HUES48 (cell line): Measurements from ENCODE around the gene CMTM4.

Source experiments
- H3K27ac ChIP-seq: one replicate; pipeline ENCODE4 v1.7.0; 2013; ENCODE audit warnings: low read depth, low read length, inconsistent platforms
- H3K27me3 ChIP-seq: 2 replicates; pipeline ENCODE4 v1.6.1; 2013; ENCODE audit warnings: mild to moderate bottlenecking, low read length; ENCODE audit not compliant: control insufficient read depth, insufficient read depth
- H3K36me3 ChIP-seq: 2 replicates; pipeline ENCODE4 v1.6.1; 2013; ENCODE audit warnings: low read length; ENCODE audit not compliant: control insufficient read depth, insufficient read depth
- H3K4me1 ChIP-seq: 2 replicates; pipeline ENCODE4 v1.6.1; 2013; ENCODE audit warnings: mild to moderate bottlenecking, low read length; ENCODE audit not compliant: control insufficient read depth, insufficient read depth
- H3K4me3 ChIP-seq: 2 replicates; pipeline ENCODE4 v1.5.1; 2013; ENCODE audit warnings: mild to moderate bottlenecking, low read depth, low read length
- H3K9ac ChIP-seq: 2 replicates; pipeline ENCODE4 v1.6.1; 2013; ENCODE audit warnings: mild to moderate bottlenecking, low read depth, low read length, moderate library complexity
- H3K9me3 ChIP-seq: 2 replicates; pipeline ENCODE4 v1.6.1; 2013; ENCODE audit warnings: low read length; ENCODE audit not compliant: control insufficient read depth, insufficient read depth

Gene CMTM4

GRCh38 chr16:66720766-66721165 lies 24.2 kb upstream of the CMTM4 start:
- no peaks in the 10 kb centered on the region for H3K27me3 ChIP-seq
- H3K9ac ChIP-seq = no peak overlapping the region
- no peak overlapping the region for H3K27ac ChIP-seq
- H3K4me3 ChIP-seq = no peak overlapping the region
- H3K36me3 ChIP-seq = peaks cover 64% of the 10 kb centered on the region
- no peaks in the 10 kb centered on the region for H3K4me1 ChIP-seq
- H3K9me3 ChIP-seq = no peaks in the 10 kb centered on the region

- Histone ChIP-seq H3K4me1 (no peaks in the 10 kb centered on the region), H3K9me3 (no peaks in the 10 kb centered on the region), H3K27ac (no peak overlapping the region), H3K9ac (no peak overlapping the region), H3K36me3 (peaks cover 48% of the 10 kb centered on the region), H3K27me3 (no peaks in the 10 kb centered on the region), H3K4me3 (no peak overlapping the region)
Observed at GRCh38 chr16:66719246-66719645, 22.7 kb upstream of the CMTM4 start.

DNA sequence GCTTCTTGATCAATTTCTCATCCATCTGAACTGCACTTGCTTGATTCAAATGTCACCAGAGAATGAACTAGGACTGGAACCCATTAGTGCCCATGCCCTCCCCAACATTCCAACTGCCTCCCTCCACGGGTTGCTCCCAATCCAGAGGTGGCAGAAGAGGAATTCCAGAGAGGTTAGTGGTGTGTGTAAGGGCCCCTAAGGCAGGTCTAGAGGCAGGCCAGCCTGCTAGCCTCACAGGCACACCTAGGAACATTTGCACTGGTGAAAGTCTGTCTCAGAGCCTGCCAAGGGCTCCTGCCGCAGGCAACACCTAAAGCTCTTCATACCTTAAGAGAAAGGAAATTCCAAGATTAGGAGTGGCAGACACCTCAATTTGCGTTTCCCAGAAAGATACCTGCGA lies 21.2 kb upstream of the CMTM4 start:
- peak overlapping the region; percentile 18 for H3K27ac ChIP-seq
- no peak overlapping the region for H3K9ac ChIP-seq
- no peaks in the 10 kb centered on the region for H3K9me3 ChIP-seq
- H3K4me1 ChIP-seq = no peaks in the 10 kb centered on the region
- no peaks in the 10 kb centered on the region for H3K27me3 ChIP-seq
- H3K36me3 ChIP-seq = peaks cover 34% of the 10 kb centered on the region
- H3K4me3 ChIP-seq = no peak overlapping the region

- no peaks in the 10 kb centered on the region for H3K4me1 ChIP-seq
- no peaks in the 10 kb centered on the region for H3K9me3 ChIP-seq
- no peak overlapping the region for H3K4me3 ChIP-seq
- no peak overlapping the region for H3K9ac ChIP-seq
- H3K27me3 ChIP-seq = no peaks in the 10 kb centered on the region
- no peak overlapping the region for H3K27ac ChIP-seq
- H3K36me3 ChIP-seq = peaks cover 28% of the 10 kb centered on the region
Observed at GRCh38 chr16:66717112-66717675, 20.7 kb upstream of the CMTM4 start.

DNA sequence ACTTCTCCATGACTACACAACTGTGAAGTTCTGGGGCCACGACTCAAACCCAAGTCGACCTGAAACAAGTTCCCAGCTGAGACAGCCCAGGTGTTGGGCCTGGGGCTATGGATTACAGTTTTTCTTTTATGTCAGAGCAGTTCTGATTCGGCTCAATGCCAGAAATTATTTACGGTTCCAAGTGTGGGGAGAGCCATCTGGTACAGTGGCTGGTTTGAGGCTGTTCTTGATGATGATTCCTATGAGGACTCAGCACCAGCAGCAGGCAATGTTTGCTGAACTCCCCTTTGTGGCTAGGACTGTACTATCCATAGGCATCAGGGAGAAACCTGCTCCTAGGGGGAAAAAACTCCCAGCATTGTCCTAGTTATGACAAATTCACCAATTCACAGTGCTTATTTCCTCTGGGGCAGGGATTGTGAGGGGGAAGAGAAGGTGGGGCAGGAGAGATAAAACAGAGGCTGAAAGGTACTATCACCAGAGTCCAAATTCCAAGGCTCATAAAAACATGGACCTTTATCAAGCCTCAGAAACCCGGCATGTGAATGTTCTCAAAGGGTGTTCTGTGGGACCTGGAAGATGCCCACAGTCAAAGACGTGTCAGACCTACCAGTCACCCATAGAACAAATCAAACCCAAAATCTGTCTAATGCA lies 18.2 kb upstream of the CMTM4 start:
- Histone ChIP-seq H3K9me3 (no peaks in the 10 kb centered on the region), H3K4me1 (no peaks in the 10 kb centered on the region), H3K36me3 (peaks cover 6% of the 10 kb centered on the region), H3K4me3 (no peak overlapping the region), H3K27me3 (no peaks in the 10 kb centered on the region), H3K9ac (no peak overlapping the region), H3K27ac (no peak overlapping the region)

- Histone ChIP-seq H3K4me3 (no peak overlapping the region), H3K27me3 (no peaks in the 10 kb centered on the region), H3K36me3 (peaks cover under 1% of the 10 kb centered on the region), H3K9me3 (no peaks in the 10 kb centered on the region), H3K4me1 (no peaks in the 10 kb centered on the region), H3K9ac (no peak overlapping the region), H3K27ac (no peak overlapping the region)
Observed at GRCh38 chr16:66714062-66714461, 17.5 kb upstream of the CMTM4 start.

- Histone ChIP-seq H3K27ac (no peak overlapping the region), H3K9me3 (no peaks in the 10 kb centered on the region), H3K4me1 (no peaks in the 10 kb centered on the region), H3K27me3 (no peaks in the 10 kb centered on the region), H3K9ac (no peak overlapping the region), H3K4me3 (no peak overlapping the region), H3K36me3 (no peaks in the 10 kb centered on the region; the same call in 1 of the 2 replicates)
Observed at GRCh38 chr16:66713076-66713475, 16.5 kb upstream of the CMTM4 start.

- Histone ChIP-seq H3K4me3 (no peak overlapping the region), H3K9me3 (no peaks in the 10 kb centered on the region), H3K27ac (no peak overlapping the region), H3K36me3 (no peaks in the 10 kb centered on the region), H3K9ac (no peak overlapping the region), H3K27me3 (no peaks in the 10 kb centered on the region), H3K4me1 (no peaks in the 10 kb centered on the region)
Observed at GRCh38 chr16:66712512-66712911, 16.0 kb upstream of the CMTM4 start.

DNA sequence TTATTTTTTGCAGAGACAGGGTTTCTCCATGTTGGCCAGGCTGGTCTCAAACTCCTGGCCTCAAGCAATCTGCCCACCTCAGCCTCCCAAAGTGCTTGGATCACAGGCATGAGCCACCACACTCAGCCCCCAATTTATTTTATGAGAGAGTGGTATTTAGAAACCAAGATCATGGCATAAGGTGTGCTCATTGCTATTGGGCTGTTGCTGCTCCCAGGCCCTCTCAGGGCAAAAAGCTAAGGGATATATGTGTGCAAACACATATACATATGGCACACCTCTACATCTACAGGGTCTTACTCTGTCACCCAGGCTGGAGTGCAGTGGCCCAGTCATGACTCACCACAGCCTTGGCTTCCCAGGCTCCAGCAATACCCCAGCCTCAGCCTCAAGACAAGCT lies 15.0 kb upstream of the CMTM4 start:
- H3K27me3 ChIP-seq = no peaks in the 10 kb centered on the region
- no peak overlapping the region for H3K27ac ChIP-seq
- H3K9me3 ChIP-seq = no peaks in the 10 kb centered on the region
- no peak overlapping the region for H3K4me3 ChIP-seq
- no peaks in the 10 kb centered on the region for H3K36me3 ChIP-seq
- H3K4me1 ChIP-seq = no peaks in the 10 kb centered on the region; the same call in 1 of the 2 replicates
- H3K9ac ChIP-seq = no peak overlapping the region

- no peak overlapping the region for H3K9ac ChIP-seq
- H3K9me3 ChIP-seq = no peaks in the 10 kb centered on the region
- no peak overlapping the region for H3K4me3 ChIP-seq
- H3K27me3 ChIP-seq = no peaks in the 10 kb centered on the region
- H3K4me1 ChIP-seq = no peaks in the 10 kb centered on the region; the same call in 1 of the 2 replicates
- H3K36me3 ChIP-seq = no peaks in the 10 kb centered on the region
- no peak overlapping the region for H3K27ac ChIP-seq
Observed at GRCh38 chr16:66706506-66706880, 9.9 kb upstream of the CMTM4 start.

DNA sequence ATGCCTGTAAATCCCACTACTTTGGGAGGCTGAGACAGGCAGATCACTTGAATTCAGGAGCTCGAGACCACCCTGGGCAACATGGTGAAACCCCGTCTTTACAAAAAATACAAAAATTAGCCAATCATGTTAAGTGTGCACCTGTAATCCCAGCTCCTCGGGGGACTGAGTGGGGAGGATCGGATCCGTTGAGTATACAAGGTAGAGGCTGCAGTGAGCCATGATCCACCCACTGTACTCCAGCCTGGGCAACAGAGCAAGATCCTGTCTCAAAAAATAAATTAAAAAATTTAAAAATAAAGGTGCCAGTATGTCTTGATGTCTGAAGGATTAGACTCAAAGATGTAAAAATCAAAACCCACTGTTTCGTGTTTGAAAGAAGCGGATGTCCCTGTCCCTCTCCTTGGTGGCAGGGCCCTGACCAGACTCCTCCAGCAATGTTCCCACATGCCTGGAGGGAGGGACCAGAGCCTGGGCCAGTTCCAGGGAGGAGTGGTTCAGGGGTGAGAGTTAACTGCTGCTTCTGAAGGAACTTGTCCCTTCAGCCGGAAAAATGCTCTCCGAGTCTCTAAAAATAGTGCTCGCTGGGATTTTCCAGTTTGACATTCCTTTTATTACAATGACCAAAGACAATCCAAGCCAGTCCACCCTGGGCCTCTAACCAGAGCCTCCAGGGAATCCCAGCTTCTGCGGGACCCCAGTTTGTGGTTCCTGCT lies 9.4 kb upstream of the CMTM4 start:
- Histone ChIP-seq H3K36me3 (no peaks in the 10 kb centered on the region), H3K9ac (no peak overlapping the region), H3K9me3 (no peaks in the 10 kb centered on the region), H3K4me3 (no peak overlapping the region), H3K27me3 (no peaks in the 10 kb centered on the region), H3K27ac (no peak overlapping the region), H3K4me1 (no peaks in the 10 kb centered on the region; the same call in 1 of the 2 replicates)
